MM.1S (cell line): Measurements from ENCODE around the gene RGPD8.
"Not testable (repeated sequence)": the region's sequence is repeated elsewhere in the genome, so short reads cannot be mapped to it uniquely, and the experiment has no call there.

ENCODE experiments used
- CTCF ChIP-seq: fragments of 300-600 bp; sonication (generic); IDR thresholded peaks from 2 replicates; pipeline ENCODE4 v1.5.1; 2016; ENCODE audit warnings: antibody characterized with exemption, low read length, mixed read lengths
- EZH2 ChIP-seq: fragments of 300-600 bp; sonication (generic); optimal IDR thresholded peaks from 2 replicates; pipeline ENCODE3; 2017; ENCODE audit warnings: low read depth, mild to moderate bottlenecking, antibody characterized with exemption, low read length, mixed read lengths

DNA sequence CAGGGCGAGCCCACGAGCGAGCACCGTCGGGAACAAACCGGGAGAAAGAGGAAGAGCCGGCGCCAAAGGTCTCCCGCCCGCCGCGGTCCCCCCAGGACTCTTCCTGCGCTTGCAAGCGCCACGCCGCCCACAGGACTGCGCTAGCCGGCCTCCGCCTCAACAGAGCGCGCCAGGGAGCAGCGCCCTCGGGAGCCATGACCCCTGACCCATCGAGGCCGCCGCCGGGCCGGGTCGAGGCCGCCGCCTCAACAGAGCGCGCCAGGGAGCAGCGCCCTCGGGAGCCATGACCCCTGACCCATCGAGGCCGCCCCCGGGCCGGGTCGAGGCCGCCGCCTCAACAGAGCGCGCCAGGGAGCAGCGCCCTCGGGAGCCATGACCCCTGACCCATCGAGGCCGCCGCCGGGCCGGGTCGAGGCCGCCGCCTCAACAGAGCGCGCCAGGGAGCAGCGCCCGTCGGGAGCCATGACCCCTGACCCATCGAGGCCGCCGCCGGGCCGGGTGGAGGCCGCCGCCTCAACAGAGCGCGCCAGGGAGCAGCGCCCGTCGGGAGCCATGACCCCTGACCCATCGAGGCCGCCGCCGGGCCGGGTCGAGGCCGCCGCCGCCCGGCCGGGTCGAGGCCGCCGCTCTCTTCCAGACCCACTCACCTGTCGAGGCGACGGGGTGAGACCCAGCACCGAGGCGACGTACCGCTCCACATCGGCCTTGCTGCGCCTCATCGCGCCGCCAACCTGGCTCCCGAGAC is 538 bp downstream of the RGPD8 start:
- TF ChIP-seq CTCF, EZH2: not testable (repeated sequence)
